ENCODE measurements around the gene PDE1A. TPM values are rescaled to one million over a fixed set of nuclear protein-coding genes. Genes with fewer than 3 reads are reported as not detected.

Gene PDE1A
- total and polyA plus RNA-seq, 2 of the 13 experiments (the other 11 are each of a cell fraction or from before 2014, with no cell fraction given) = not detected

DNA sequence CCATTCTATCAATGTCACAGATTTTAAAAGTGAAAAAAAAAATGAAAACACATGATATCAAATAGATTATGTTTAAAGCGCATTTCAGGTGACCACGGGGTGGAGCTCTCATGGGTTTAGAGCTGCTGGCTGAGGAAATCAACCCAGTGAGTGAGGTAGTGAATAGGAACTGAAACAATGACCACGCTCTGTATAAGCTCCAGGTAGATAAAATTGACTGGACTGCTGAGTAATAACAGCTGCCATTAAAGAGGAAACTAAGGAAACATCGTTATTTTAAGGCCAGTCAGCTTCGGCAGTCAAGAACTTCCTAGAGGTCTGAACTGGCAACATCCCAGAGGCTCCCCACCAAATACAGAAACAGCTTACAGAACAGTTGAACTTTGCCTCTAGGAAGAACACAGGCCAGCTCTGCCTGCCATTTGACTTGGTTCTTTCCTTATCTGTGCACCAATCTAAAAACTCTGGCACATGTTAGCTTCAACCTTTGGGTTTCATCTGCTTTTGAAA, 185.9 kb downstream of the PDE1A start (continued):
- TF ChIP-seq, protein P1, sequence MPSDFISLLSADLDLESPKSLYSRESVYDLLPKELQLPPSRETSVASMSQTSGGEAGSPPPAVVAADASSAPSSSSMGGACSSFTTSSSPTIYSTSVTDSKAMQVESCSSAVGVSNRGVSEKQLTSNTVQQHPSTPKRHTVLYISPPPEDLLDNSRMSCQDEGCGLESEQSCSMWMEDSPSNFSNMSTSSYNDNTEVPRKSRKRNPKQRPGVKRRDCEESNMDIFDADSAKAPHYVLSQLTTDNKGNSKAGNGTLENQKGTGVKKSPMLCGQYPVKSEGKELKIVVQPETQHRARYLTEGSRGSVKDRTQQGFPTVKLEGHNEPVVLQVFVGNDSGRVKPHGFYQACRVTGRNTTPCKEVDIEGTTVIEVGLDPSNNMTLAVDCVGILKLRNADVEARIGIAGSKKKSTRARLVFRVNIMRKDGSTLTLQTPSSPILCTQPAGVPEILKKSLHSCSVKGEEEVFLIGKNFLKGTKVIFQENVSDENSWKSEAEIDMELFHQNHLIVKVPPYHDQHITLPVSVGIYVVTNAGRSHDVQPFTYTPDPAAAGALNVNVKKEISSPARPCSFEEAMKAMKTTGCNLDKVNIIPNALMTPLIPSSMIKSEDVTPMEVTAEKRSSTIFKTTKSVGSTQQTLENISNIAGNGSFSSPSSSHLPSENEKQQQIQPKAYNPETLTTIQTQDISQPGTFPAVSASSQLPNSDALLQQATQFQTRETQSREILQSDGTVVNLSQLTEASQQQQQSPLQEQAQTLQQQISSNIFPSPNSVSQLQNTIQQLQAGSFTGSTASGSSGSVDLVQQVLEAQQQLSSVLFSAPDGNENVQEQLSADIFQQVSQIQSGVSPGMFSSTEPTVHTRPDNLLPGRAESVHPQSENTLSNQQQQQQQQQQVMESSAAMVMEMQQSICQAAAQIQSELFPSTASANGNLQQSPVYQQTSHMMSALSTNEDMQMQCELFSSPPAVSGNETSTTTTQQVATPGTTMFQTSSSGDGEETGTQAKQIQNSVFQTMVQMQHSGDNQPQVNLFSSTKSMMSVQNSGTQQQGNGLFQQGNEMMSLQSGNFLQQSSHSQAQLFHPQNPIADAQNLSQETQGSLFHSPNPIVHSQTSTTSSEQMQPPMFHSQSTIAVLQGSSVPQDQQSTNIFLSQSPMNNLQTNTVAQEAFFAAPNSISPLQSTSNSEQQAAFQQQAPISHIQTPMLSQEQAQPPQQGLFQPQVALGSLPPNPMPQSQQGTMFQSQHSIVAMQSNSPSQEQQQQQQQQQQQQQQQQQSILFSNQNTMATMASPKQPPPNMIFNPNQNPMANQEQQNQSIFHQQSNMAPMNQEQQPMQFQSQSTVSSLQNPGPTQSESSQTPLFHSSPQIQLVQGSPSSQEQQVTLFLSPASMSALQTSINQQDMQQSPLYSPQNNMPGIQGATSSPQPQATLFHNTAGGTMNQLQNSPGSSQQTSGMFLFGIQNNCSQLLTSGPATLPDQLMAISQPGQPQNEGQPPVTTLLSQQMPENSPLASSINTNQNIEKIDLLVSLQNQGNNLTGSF (CRISPR knock-in tag; IDR thresholded peaks at IDR 0.05) = no peak
- TF ChIP-seq ZNF317 (CRISPR knock-in tag; IDR thresholded peaks at IDR 0.05) (no peak), ZNF768 (CRISPR knock-in tag; IDR thresholded peaks at IDR 0.05) (no peak), ELF4 (CRISPR knock-in tag; IDR thresholded peaks at IDR 0.05; ENCODE audit: borderline replicate concordance) (no peak), ZSCAN31 (CRISPR knock-in tag; IDR thresholded peaks at IDR 0.05; ENCODE audit: low read depth) (no peak), CBX2 (IDR thresholded peaks at IDR 0.05; ENCODE audit: low read depth, low read length) (no peak), CBX2 (CRISPR knock-in tag; IDR thresholded peaks at IDR 0.05; ENCODE audit: low read depth) (no peak), ZSCAN21 (CRISPR knock-in tag; IDR thresholded peaks at IDR 0.05; ENCODE audit: borderline replicate concordance) (no peak), SRSF9 (IDR thresholded peaks at IDR 0.05; ENCODE audit: borderline replicate concordance, insufficient read depth, low read depth, low read length, poor library complexity, severe bottlenecking) (no peak), SOX5 (CRISPR knock-in tag; IDR thresholded peaks at IDR 0.05; ENCODE audit: borderline replicate concordance) (peak; percentile 20; the same call in 1 of the 2 replicates), MTA3 (CRISPR knock-in tag; IDR thresholded peaks at IDR 0.05) (no peak), ZNF367 (CRISPR knock-in tag; IDR thresholded peaks at IDR 0.05; ENCODE audit: borderline replicate concordance) (peak; percentile 69; the same call in 1 of the 2 replicates), ZNF138 (CRISPR knock-in tag; IDR thresholded peaks at IDR 0.05; ENCODE audit: low read depth) (no peak), YEATS4 (CRISPR knock-in tag; IDR thresholded peaks at IDR 0.05; ENCODE audit: borderline replicate concordance) (peak; percentile 55; the same call in 1 of the 2 replicates)
- TF ChIP-seq, protein P2, sequence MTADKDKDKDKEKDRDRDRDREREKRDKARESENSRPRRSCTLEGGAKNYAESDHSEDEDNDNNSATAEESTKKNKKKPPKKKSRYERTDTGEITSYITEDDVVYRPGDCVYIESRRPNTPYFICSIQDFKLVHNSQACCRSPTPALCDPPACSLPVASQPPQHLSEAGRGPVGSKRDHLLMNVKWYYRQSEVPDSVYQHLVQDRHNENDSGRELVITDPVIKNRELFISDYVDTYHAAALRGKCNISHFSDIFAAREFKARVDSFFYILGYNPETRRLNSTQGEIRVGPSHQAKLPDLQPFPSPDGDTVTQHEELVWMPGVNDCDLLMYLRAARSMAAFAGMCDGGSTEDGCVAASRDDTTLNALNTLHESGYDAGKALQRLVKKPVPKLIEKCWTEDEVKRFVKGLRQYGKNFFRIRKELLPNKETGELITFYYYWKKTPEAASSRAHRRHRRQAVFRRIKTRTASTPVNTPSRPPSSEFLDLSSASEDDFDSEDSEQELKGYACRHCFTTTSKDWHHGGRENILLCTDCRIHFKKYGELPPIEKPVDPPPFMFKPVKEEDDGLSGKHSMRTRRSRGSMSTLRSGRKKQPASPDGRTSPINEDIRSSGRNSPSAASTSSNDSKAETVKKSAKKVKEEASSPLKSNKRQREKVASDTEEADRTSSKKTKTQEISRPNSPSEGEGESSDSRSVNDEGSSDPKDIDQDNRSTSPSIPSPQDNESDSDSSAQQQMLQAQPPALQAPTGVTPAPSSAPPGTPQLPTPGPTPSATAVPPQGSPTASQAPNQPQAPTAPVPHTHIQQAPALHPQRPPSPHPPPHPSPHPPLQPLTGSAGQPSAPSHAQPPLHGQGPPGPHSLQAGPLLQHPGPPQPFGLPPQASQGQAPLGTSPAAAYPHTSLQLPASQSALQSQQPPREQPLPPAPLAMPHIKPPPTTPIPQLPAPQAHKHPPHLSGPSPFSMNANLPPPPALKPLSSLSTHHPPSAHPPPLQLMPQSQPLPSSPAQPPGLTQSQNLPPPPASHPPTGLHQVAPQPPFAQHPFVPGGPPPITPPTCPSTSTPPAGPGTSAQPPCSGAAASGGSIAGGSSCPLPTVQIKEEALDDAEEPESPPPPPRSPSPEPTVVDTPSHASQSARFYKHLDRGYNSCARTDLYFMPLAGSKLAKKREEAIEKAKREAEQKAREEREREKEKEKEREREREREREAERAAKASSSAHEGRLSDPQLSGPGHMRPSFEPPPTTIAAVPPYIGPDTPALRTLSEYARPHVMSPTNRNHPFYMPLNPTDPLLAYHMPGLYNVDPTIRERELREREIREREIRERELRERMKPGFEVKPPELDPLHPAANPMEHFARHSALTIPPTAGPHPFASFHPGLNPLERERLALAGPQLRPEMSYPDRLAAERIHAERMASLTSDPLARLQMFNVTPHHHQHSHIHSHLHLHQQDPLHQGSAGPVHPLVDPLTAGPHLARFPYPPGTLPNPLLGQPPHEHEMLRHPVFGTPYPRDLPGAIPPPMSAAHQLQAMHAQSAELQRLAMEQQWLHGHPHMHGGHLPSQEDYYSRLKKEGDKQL (CRISPR knock-in tag; IDR thresholded peaks at IDR 0.05; ENCODE audit: low read depth) = no peak

Measured in HepG2 (cell line).